Measurements from ENCODE around the gene APPL1. TPM values are rescaled to one million over a fixed set of nuclear protein-coding genes. Genes with fewer than 3 reads are reported as not detected.

Gene APPL1
- total and polyA plus RNA-seq, 9 of the 15 experiments (the other 6 are each of a cell fraction or from before 2014, with no cell fraction given): 2.8 to 12.3 (median 7.1) TPM

GRCh38 chr3:57194641-57195040, 32.9 kb upstream of the APPL1 start (continued):
- TF ChIP-seq CHD7 (IDR thresholded peaks at IDR 0.05; ENCODE audit: low read depth, low read length) (no peak), SMAD2 (IDR thresholded peaks at IDR 0.05; ENCODE audit: low read depth, low read length) (no peak), ZNF76 (CRISPR knock-in tag; IDR thresholded peaks at IDR 0.05; ENCODE audit: borderline replicate concordance) (no peak), TBL1XR1 (IDR thresholded peaks at IDR 0.05; ENCODE audit: low read length in 2 of 2) (no peak), CLOCK (CRISPR knock-in tag; IDR thresholded peaks at IDR 0.05; ENCODE audit: borderline replicate concordance) (no peak), ZNF408 (CRISPR knock-in tag; IDR thresholded peaks at IDR 0.05; ENCODE audit: low read depth) (no peak), ZNF507 (tag; conservative IDR thresholded peaks at IDR 0.05) (no peak), FOXM1 (IDR thresholded peaks at IDR 0.05; ENCODE audit: low read depth) (no peak), FOXM1 (CRISPR knock-in tag; IDR thresholded peaks at IDR 0.05; ENCODE audit: low read depth) (no peak), FOXA3 (CRISPR knock-in tag; conservative IDR thresholded peaks at IDR 0.05 in 1 of 2, IDR thresholded peaks at IDR 0.05 in 1 of 2) (no peak), HLTF (IDR thresholded peaks at IDR 0.05) (no peak), CBX1 (IDR thresholded peaks at IDR 0.05; ENCODE audit: low read depth) (no peak), COPS2 (conservative IDR thresholded peaks at IDR 0.05) (no peak)

Data from K562 (cell line).